ENCODE measurements around the gene ARFIP1.

GRCh38 chr4:152937336-152938236 is 157.8 kb downstream of the ARFIP1 start:
- TF ChIP-seq POLR2A (IDR thresholded peaks at IDR 0.05; ENCODE audit: low read length): peak; percentile 80
- TF ChIP-seq GATA1 (IDR thresholded peaks at IDR 0.05; ENCODE audit: low read depth, low read length): peak; percentile 72

All from erythroblast (primary cell).